Tibial artery (tissue), 4 donors: Measurements from ENCODE around the gene ACOT4.

Experiments used
- DNase-seq, 2 donors: peaks; one replicate each; pipeline ENCODE4 v3.0.0-alpha.2; 2019
- H3K27ac ChIP-seq, 2 donors: fragments of 200-600 bp; sonication (generic) in 1 of 2; 1 replicate in 1 of 2; 2 replicates in 1 of 2; pipeline ENCODE4 v1.5.1; 2018 to 2019; ENCODE audit warnings: mild to moderate bottlenecking in 1 of 2
- H3K27me3 ChIP-seq, 2 donors: fragments of 200-600 bp; sonication (generic) in 1 of 2; one replicate each; pipeline versions ENCODE4 v1.5.1 to v1.6.0; 2016 to 2019
- H3K36me3 ChIP-seq, 3 donors: fragments of 200-600 bp; sonication (generic) in 2 of 3; one replicate each; pipeline ENCODE4 v1.5.1; 2016 to 2019; ENCODE audit warnings: mild to moderate bottlenecking in 2 of 3
- H3K4me1 ChIP-seq, 4 donors: fragments of 200-600 bp; sonication (generic) in 2 of 4; 1 replicate in 3 of 4; 2 replicates in 1 of 4; pipeline ENCODE4 v1.5.1; 2016 to 2019
- H3K4me3 ChIP-seq, 2 donors: fragments of 200-600 bp; sonication (generic) in 1 of 2; 1 replicate in 1 of 2; 2 replicates in 1 of 2; pipeline ENCODE4 v1.5.1; 2018 to 2019; ENCODE audit warnings: mild to moderate bottlenecking in 2 of 2
- H3K9me3 ChIP-seq, 3 donors: fragments of 200-600 bp; sonication (generic) in 1 of 3; one replicate each; pipeline ENCODE4 v1.5.1; 2016 to 2019
- CTCF ChIP-seq, 2 experiments: fragments of 200-600 bp in 1 of 2; fragments of 450-650 bp in 1 of 2; IDR thresholded peaks; one replicate each; pipeline ENCODE4 v1.5.1; 2017 to 2019; ENCODE audit warnings: antibody characterized with exemption in 2 of 2, mild to moderate bottlenecking in 1 of 2, moderate library complexity in 1 of 2
- intact Hi-C: fragments of 100-400 bp; cut with DNase I; formaldehyde crosslinking; loops from one replicate; pipeline ENCODE4 v1.15.0; 2023; ENCODE audit warnings: low total_unique reads

The ACOT4 gene

GRCh38 chr14:73620268-73620667 is 28.6 kb downstream of the ACOT4 start:
- Histone ChIP-seq H3K27ac (no peak overlapping the region), H3K4me3 (no peak overlapping the region), H3K9me3 (no peaks in the 10 kb centered on the region), H3K36me3 (no peaks in the 10 kb centered on the region), H3K27me3 (no peaks in the 10 kb centered on the region), H3K4me1 (no peaks in the 10 kb centered on the region)
- intact Hi-C loops: no loop called here
- no peak for DNase-seq
- no peak for TF ChIP-seq CTCF (IDR thresholded peaks at IDR 0.05)

- no peak for DNase-seq
- no peak overlapping the region for H3K27ac ChIP-seq
- no peaks in the 10 kb centered on the region for H3K27me3 ChIP-seq
- no peaks in the 10 kb centered on the region for H3K4me1 ChIP-seq
- intact Hi-C loops: no loop called here
- H3K36me3 ChIP-seq: no peaks in the 10 kb centered on the region
- no peak overlapping the region for H3K4me3 ChIP-seq
- no peak for TF ChIP-seq CTCF (IDR thresholded peaks at IDR 0.05)
- no peaks in the 10 kb centered on the region for H3K9me3 ChIP-seq
Measured at GRCh38 chr14:73623504-73624054, 31.9 kb downstream of the ACOT4 start.

GRCh38 chr14:73625706-73626105 is 34.0 kb downstream of the ACOT4 start:
- no peak for DNase-seq
- Histone ChIP-seq H3K27me3 (no peaks in the 10 kb centered on the region), H3K9me3 (no peaks in the 10 kb centered on the region), H3K4me3 (no peak overlapping the region), H3K27ac (no peak overlapping the region), H3K36me3 (no peaks in the 10 kb centered on the region), H3K4me1 (no peaks in the 10 kb centered on the region)
- TF ChIP-seq CTCF (IDR thresholded peaks at IDR 0.05): no peak
- intact Hi-C loops: no loop called here

- Histone ChIP-seq H3K9me3 (no peaks in the 10 kb centered on the region), H3K4me1 (no peaks in the 10 kb centered on the region), H3K4me3 (no peak overlapping the region), H3K27me3 (no peaks in the 10 kb centered on the region), H3K27ac (no peak overlapping the region), H3K36me3 (no peaks in the 10 kb centered on the region)
- intact Hi-C loops: no loop called here
- no peak for TF ChIP-seq CTCF (IDR thresholded peaks at IDR 0.05)
- no peak for DNase-seq
Measured at GRCh38 chr14:73627151-73627558, 35.5 kb downstream of the ACOT4 start.

- intact Hi-C loops: no loop called here
- DNase-seq: no peak
Measured at GRCh38 chr14:73630009-73630780, 38.5 kb downstream of the ACOT4 start.

More at GRCh38 chr14:73630009-73630780, 38.5 kb downstream of the ACOT4 start:
- Histone ChIP-seq H3K27me3 (no peaks in the 10 kb centered on the region), H3K4me3 (no peak overlapping the region), H3K27ac (no peak overlapping the region), H3K36me3 (no peaks in the 10 kb centered on the region), H3K4me1 (peaks cover 0 to 13% (median 4%) of the 10 kb centered on the region in 4 donors), H3K9me3 (no peaks in the 10 kb centered on the region)
- TF ChIP-seq CTCF (IDR thresholded peaks at IDR 0.05): no peak
